ENCODE measurements around the gene KLHL24. TPM values are rescaled to one million over a fixed set of nuclear protein-coding genes. Genes with fewer than 3 reads are reported as not detected.

The KLHL24 gene
- total and polyA plus RNA-seq, 2 of the 4 experiments (the other 2 are of a cell fraction), result 5.7 to 25.6 TPM

DNA sequence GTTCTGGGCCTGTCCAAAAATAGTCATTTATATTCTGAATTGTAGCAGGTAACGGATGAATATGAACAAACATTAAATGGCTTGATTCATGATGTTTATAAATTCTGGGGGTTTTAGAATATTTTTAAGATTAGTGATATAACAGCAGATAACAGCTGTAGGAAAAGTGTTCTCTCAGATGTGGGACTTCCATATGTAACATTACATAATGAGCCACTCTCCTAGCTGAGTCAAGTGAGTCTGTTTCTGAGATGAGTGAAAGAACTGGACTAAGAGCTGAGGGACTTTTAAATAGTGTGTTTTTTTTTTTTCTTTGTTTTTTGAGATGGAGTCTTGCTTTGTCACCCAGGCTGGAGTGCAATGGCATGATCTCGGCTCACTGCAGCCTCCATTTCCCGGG, 76.1 kb downstream of the KLHL24 start:
- Histone ChIP-seq H3K27me3 (ENCODE audit: control insufficient read depth, insufficient read depth, low read length) (no peaks in the 10 kb centered on the region), H3K9me1 (ENCODE audit: insufficient read depth, low read length) (no peaks in the 10 kb centered on the region), H3K4me1 (ENCODE audit: control insufficient read depth, insufficient read depth, low read length) (no peaks in the 10 kb centered on the region), H4K5ac (ENCODE audit: low read depth, low read length) (no peak overlapping the region), H3K18ac (ENCODE audit: low read depth, low read length) (no peak overlapping the region), H3K36me3 (ENCODE audit: control insufficient read depth, insufficient read depth, low read length) (peaks cover 4% of the 10 kb centered on the region), H2BK20ac (ENCODE audit: low read depth, low read length) (no peak overlapping the region), H3K14ac (replicated peaks; ENCODE audit: low read depth, low read length) (no peak overlapping the region), H4K20me1 (ENCODE audit: insufficient read depth, low read length) (peaks cover 66% of the 10 kb centered on the region), H2BK5ac (ENCODE audit: low read depth, low read length, poor library complexity, severe bottlenecking) (no peak overlapping the region), H3K4ac (ENCODE audit: low read depth, low read length) (no peak overlapping the region), H2BK15ac (ENCODE audit: low read depth, low read length) (no peak overlapping the region), H2AK9ac (replicated peaks; ENCODE audit: low read depth, low read length, poor library complexity) (no peak overlapping the region), H3K9ac (ENCODE audit: low read depth, low read length) (no peak overlapping the region), H3K9me3 (ENCODE audit: control insufficient read depth, insufficient read depth, low read length) (no peaks in the 10 kb centered on the region), H3K23ac (ENCODE audit: low read depth, low read length) (no peak overlapping the region), H3K4me3 (ENCODE audit: insufficient read depth, low read depth, low read length) (no peak overlapping the region), H2AK5ac (ENCODE audit: low read depth, low read length) (no peak overlapping the region), H3K4me2 (ENCODE audit: low read depth, low read length) (no peak overlapping the region), H3K79me1 (ENCODE audit: low read depth in 1 of 2, low read length in 2 of 2) (peaks cover 5 to 43% of the 10 kb centered on the region in 2 experiments), H3K27ac (ENCODE audit: insufficient read depth, low read length) (no peak overlapping the region), H3K56ac (ENCODE audit: extremely low read depth, insufficient read depth, low read length) (no peak overlapping the region), H4K91ac (ENCODE audit: insufficient read depth, low read depth, low read length) (no peak overlapping the region), H2AFZ (replicated peaks; ENCODE audit: low read length, poor library complexity) (no peak overlapping the region), H4K8ac (ENCODE audit: low read depth in 2 of 2, low read length in 2 of 2) (no peak overlapping the region), H2BK120ac (ENCODE audit: low read depth, low read length) (no peak overlapping the region)
- ATAC-seq (ENCODE audit: low read depth) (no peak; the same call in 1 of the 2 replicates), DNase-seq (peak; percentile 69)
- in situ Hi-C loops (cut with MboI; ENCODE audit: low sequenced_read_pairs) (no loop called here), intact Hi-C loops (cut with micrococcal nuclease) (no loop called here), dilution Hi-C loops (cut with HindIII; ENCODE audit: low sequenced_read_pairs, unreplicated experiment) (no loop called here)
- CTCF ChIA-PET, result no interaction called here
- BruUV-seq (replicated peaks), result no TSS peak
- POLR2A ChIA-PET (ENCODE audit: unreplicated experiment), result interaction anchor here (1.0 kb wide), 1 partner anchor 14 kb away, joined by 3 read pairs; the partner anchor contains the start of gene YEATS2
- WGBS, 2 experiments (ENCODE audit: extremely low coverage in 2 of 2, insufficient read length in 1 of 2), result no CpG with 5 or more reads among the region's 3 CpGs
- TF ChIP-seq FOS (IDR thresholded peaks at IDR 0.05; ENCODE audit: low read depth, low read length) (no peak), SMC3 (IDR thresholded peaks at IDR 0.05; ENCODE audit: low read depth, low read length) (no peak), POLR2A (IDR thresholded peaks at IDR 0.05; ENCODE audit: low read depth, low read length) (no peak), BHLHE40 (IDR thresholded peaks at IDR 0.05; ENCODE audit: low read depth, low read length) (no peak), CEBPB (IDR thresholded peaks at IDR 0.05; ENCODE audit: low read depth, low read length) (no peak), NFE2L2 (IDR thresholded peaks at IDR 0.05; ENCODE audit: low read depth, low read length) (no peak), RFX5 (IDR thresholded peaks at IDR 0.05; ENCODE audit: low read depth, low read length) (no peak), RCOR1 (IDR thresholded peaks at IDR 0.05; ENCODE audit: insufficient replicate concordance, low read length) (no peak), MAZ (IDR thresholded peaks at IDR 0.05; ENCODE audit: borderline replicate concordance, low read depth, low read length) (no peak)
- TF ChIP-seq, protein P1, sequence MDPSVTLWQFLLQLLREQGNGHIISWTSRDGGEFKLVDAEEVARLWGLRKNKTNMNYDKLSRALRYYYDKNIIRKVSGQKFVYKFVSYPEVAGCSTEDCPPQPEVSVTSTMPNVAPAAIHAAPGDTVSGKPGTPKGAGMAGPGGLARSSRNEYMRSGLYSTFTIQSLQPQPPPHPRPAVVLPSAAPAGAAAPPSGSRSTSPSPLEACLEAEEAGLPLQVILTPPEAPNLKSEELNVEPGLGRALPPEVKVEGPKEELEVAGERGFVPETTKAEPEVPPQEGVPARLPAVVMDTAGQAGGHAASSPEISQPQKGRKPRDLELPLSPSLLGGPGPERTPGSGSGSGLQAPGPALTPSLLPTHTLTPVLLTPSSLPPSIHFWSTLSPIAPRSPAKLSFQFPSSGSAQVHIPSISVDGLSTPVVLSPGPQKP (IDR thresholded peaks at IDR 0.05; ENCODE audit: borderline replicate concordance, low read depth, low read length), result no peak
- TF ChIP-seq, protein P2, sequence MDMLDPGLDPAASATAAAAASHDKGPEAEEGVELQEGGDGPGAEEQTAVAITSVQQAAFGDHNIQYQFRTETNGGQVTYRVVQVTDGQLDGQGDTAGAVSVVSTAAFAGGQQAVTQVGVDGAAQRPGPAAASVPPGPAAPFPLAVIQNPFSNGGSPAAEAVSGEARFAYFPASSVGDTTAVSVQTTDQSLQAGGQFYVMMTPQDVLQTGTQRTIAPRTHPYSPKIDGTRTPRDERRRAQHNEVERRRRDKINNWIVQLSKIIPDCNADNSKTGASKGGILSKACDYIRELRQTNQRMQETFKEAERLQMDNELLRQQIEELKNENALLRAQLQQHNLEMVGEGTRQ (IDR thresholded peaks at IDR 0.05; ENCODE audit: low read depth, low read length), result no peak
